Kidney (tissue), 14 donors: Measurements from ENCODE around the gene FBXO9. TPM values are rescaled to one million over a fixed set of nuclear protein-coding genes. Genes with fewer than 3 reads are reported as not detected.

Experiments used
- DNase-seq, 5 donors: peaks; one replicate each; pipeline ENCODE4 v3.0.0-alpha.2; 2013 to 2020
- FAIRE-seq: peaks from 2 replicates; lab custom pipeline; 2012; peaks lifted over from hg19 to GRCh38; lab: Jason Lieb, UNC
- H3K27ac ChIP-seq, 2 donors: one replicate each; pipeline ENCODE4 v1.7.0; 2013; ENCODE audit warnings: low read depth in 2 of 2, low read length in 2 of 2, inconsistent platforms in 1 of 2
- H3K27me3 ChIP-seq: one replicate; pipeline ENCODE4 v1.7.1; 2013; ENCODE audit warnings: low read length, inconsistent platforms; ENCODE audit not compliant: control insufficient read depth, insufficient read depth
- H3K36me3 ChIP-seq, 3 donors: one replicate each; pipeline versions ENCODE4 v1.7.0 to v1.7.1; 2013; ENCODE audit warnings: low read length in 3 of 3, control low read depth in 1 of 3, inconsistent platforms in 1 of 3; ENCODE audit not compliant: insufficient read depth in 3 of 3, control insufficient read depth in 2 of 3
- H3K4me1 ChIP-seq, 3 donors: one replicate each; pipeline versions ENCODE4 v1.7.0 to v1.7.1; 2013; ENCODE audit warnings: low read length in 3 of 3, inconsistent platforms in 1 of 3, low read depth in 1 of 3; ENCODE audit not compliant: control insufficient read depth in 2 of 3, insufficient read depth in 2 of 3
- H3K4me3 ChIP-seq, 3 donors: one replicate each; pipeline versions ENCODE4 v1.7.0 to v1.8.1; 2013; ENCODE audit warnings: low read length in 3 of 3, control low read depth in 1 of 3, inconsistent platforms in 1 of 3
- H3K9ac ChIP-seq, 3 donors: one replicate each; pipeline versions ENCODE4 v1.7.0 to v1.7.1; 2013; ENCODE audit warnings: low read length in 3 of 3, control low read depth in 1 of 3, inconsistent platforms in 1 of 3
- H3K9me3 ChIP-seq, 3 donors: one replicate each; pipeline versions ENCODE4 v1.7.0 to v1.7.1; 2013; ENCODE audit warnings: low read length in 3 of 3, control low read depth in 1 of 3, inconsistent platforms in 1 of 3; ENCODE audit not compliant: control insufficient read depth in 2 of 3, insufficient read depth in 1 of 3
- CTCF ChIP-seq: IDR thresholded peaks from 3 replicates; pipeline ENCODE4 v1.5.1; 2012; ENCODE audit warnings: mild to moderate bottlenecking, moderate library complexity, borderline replicate concordance; ENCODE audit not compliant: insufficient read depth; ENCODE audit errors: extremely low read depth
- intact Hi-C: fragments of 100-400 bp; cut with DNase I; formaldehyde crosslinking; loops from one replicate; pipeline ENCODE4 v1.11.1; 2022
- polyA plus RNA-seq: library from polyadenylated mRNA; stranded (reverse); fragments of 350-450 nt; fragmentation: Illumina TruSeq; extraction: RNeasy Lipid Tissue Mini Kit (QIAGEN cat#74804); gene quantifications from one replicate; pipeline ENCODE4 v1.2.3, GENCODE V29; 2014; ENCODE audit warnings: low read depth, low replicate concordance; ENCODE audit not compliant: insufficient read depth
- total RNA-seq: library from RNA; stranded (reverse); fragmentation: NEBNext Ultra II Directional; extraction: Animal tissue kit (Norgen Biotek cat#: 25700); gene quantifications from one replicate; pipeline ENCODE4 v1.2.1, GENCODE V29; 2021
- donor health status: control.
- donor health status: control.
- donor health status: control.
- donor health status: control.
- donor health status: control.
- donor health status: DM: yes; HTN: yes; CAD: no.
- donor health status: Normal renal cell carcinoma (clear cell type).

FBXO9 gene
- total and polyA plus RNA-seq, 2 donors from 2014 or later, result 45.2 to 94.7 TPM

- H3K9ac ChIP-seq, result no peak overlapping the region
- no peak for TF ChIP-seq CTCF
- H3K27ac ChIP-seq, result no peak overlapping the region
- intact Hi-C loops, result no loop called here
- H3K4me1 ChIP-seq, result peaks cover 0 to 6% (median 5%) of the 10 kb centered on the region in 3 donors
- DNase-seq (no peak), FAIRE-seq (no peak)
- no peaks in the 10 kb centered on the region for H3K36me3 ChIP-seq
- H3K4me3 ChIP-seq, result no peak overlapping the region
- no peaks in the 10 kb centered on the region for H3K9me3 ChIP-seq
- H3K27me3 ChIP-seq, result no peaks in the 10 kb centered on the region
Observed at GRCh38 chr6:53054532-53054931, 10.7 kb upstream of the FBXO9 start.

- Histone ChIP-seq H3K27me3 (no peaks in the 10 kb centered on the region), H3K4me3 (no peak overlapping the region), H3K36me3 (no peaks in the 10 kb centered on the region), H3K9me3 (no peaks in the 10 kb centered on the region), H3K27ac (no peak overlapping the region), H3K4me1 (peaks cover 0 to 13% (median 8%) of the 10 kb centered on the region in 3 donors), H3K9ac (no peak overlapping the region)
- intact Hi-C loops, result no loop called here
- FAIRE-seq (no peak), DNase-seq (no peak)
- TF ChIP-seq CTCF, result no peak
Observed at GRCh38 chr6:53055873-53056272, 9.3 kb upstream of the FBXO9 start.

GRCh38 chr6:53056273-53056672 lies 8.9 kb upstream of the FBXO9 start:
- Histone ChIP-seq H3K4me3 (no peak overlapping the region), H3K4me1 (peaks cover 0 to 13% (median 8%) of the 10 kb centered on the region in 3 donors)

More at GRCh38 chr6:53056273-53056672, 8.9 kb upstream of the FBXO9 start:
- Histone ChIP-seq H3K9ac (no peak overlapping the region), H3K27me3 (no peaks in the 10 kb centered on the region), H3K9me3 (no peaks in the 10 kb centered on the region), H3K36me3 (no peaks in the 10 kb centered on the region), H3K27ac (no peak overlapping the region)
- TF ChIP-seq CTCF, result no peak
- FAIRE-seq, result no peak
- no peak for DNase-seq
- intact Hi-C loops, result no loop called here
